Bone marrow (tissue), 2 donors: ENCODE data around the gene SBNO2.

Experiments
- DNase-seq, 2 donors: peaks; one replicate each; lab custom pipeline; 2025; lab: John Stamatoyannopoulos, UW

The SBNO2 gene

DNA sequence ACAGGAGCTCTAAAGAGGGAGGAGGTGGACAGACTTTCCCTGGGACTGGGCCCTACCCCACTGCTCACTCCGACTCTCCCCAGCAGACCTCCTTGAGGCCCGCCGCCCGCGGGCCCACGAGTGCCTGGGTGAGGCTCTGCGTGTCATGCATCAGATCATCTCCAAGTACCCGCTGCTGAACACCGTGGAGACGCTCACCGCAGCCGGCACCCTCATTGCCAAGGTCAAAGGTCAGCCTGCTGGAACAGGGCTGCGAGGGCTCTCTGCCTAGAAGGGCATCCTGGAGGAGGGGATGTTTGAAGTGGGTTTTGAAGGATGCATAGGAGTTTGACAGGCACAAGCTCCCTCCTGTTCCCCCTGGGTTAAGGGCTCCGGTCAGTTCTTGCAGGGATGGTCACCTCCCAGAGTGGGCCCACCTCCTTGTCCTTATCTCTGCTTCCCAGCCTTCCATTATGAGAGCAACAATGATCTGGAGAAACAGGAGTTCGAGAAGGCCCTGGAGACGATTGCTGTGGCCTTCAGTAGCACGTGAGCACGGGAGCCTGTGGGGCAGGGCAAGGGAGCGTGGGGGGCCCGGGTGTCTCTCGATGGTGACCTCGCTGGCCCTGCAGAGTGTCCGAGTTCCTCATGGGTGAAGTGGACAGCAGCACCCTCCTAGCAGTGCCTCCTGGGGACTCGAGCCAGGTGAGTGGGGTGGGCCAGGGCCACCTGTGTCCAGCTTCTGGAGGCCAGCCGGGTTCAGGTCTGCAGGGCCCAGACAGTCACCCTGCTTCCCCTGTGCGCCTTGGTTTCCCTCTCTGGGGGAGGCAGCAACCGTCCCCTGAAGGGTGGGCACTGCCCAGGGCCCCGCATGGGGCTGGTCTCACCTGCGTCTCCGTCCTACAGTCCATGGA, 100.8 kb downstream of the SBNO2 start:
- DNase-seq, result no peak

DNA sequence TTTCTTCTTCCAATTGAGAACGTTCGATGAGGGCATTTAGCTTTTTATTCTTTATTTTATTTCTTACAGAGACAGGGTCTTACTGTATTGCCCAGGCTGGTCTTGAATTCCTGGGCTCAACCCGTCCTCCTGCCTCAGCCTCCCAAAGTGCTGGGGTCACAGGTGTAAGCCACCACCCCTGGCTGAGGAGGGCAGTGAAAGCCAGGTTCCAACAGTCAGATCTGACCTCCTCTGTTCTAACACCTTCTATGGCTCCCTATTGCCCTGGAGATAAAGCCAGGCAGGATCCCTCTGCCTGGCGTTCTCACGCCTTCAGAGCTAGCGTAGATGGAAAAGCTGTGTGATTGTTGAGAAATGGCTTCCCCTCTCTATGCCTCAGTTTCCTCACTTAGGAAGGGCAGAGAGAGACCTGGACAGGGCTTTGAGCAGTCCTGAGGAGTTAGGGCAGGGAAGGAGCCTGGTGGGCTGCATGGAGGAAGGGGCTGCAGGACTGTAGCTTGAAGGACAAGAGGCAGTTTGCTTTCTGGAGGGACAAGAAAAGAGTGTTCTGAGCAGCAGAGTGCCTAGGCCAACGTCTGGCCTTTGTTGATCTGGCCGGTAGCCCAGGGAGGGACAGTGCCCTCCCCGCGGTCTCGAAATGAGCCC, 101.6 kb downstream of the SBNO2 start:
- no peak for DNase-seq

DNA sequence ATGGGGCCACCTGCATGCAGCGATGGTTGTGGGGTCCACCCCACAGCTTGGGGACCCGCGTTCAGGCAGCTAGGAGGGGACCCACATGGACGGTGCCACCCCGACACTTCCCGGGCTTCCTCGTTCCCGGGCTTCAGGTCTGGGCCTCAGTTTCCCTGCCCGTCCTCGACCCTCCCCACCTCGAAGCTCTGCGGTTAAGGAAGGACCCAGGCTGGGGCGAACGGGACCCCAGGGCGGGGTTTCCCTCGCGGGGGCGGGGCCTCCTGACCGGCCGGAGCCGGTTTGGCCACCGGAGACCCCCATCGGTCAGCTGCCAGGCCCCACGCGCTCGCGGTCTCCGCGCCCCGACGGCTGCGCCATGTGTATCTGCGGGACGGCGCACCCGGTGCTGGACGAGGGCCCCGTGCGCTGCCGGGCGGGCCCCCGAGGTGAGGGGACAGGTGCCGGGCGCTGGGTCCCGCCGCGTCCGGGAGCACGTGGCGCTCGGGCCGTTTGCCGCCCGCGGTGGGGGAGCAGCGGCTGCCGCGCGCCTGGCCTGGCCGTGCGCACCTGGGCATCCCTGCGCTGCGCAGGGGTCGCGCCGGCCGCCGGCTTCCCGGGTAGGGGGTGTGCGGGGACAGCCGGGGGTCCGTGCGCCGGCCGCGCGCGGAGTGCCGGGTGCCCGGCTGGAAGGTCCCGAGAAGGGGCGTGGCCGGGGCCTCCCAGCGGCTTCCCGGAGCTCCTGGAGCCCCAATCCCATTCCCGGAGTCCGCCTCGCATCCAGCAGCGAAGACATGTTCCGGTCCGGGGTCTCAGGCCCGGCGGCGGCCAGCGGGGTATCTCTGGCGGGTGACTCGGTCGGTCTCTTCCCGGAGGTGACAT, 102.9 kb downstream of the SBNO2 start:
- DNase-seq, result no peak

DNA sequence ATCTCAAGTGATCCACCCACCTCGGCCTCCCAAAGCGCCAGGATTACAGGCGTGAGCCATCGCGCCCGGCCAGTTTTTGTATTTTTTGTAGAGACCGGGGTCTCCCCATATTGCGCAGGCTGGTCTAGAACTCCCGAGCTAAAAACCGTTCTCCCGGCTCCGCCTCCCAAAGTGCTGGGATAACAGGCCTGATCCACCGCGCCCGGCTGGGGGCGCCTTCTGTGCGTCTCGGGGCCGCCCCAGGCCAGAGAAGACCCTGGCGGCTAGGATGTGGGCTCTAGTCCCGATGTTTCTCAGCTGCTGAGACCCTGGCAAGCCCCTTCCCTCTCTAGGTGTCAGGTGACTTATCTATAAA, 103.5 kb downstream of the SBNO2 start:
- DNase-seq, result no peak

DNA sequence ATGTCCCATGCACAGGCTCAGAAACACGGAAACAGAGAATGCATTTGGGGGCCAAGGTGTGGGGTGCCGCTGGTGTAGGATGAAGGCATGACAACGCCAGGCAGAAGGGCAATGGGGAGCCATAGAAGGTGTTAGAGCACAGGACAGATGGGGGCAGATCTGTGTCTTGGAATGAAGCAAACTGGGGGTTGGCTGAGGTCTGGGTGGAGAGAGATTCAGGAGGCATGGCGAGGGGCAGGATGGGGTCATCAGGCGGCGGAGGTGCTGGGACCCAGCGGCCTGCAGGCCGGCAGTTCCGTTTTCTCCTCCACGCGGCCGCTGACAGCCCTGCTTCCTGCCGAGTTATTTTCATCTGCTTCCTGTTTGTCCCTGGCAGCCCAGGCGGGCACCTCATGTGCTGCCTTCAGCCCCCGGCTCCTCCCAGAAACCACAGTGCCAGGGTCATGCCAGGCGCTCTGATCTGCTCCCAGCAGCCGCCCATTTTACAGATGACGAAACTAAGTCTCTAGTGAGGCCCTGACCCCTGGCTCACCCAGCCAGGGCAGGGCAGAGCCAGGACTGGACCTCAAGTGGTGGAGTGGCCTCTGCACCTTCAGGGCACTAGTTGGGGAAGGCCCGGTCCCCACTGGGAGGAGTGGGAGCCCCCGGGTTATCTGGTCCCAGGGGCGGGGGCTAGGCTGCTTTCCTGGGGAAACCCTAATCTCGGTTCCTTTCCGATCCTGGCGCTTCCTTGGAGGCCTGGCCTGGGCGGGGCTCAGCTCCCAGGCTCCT, 104.9 kb downstream of the SBNO2 start:
- DNase-seq, result peak; percentile 35 to 93

DNA sequence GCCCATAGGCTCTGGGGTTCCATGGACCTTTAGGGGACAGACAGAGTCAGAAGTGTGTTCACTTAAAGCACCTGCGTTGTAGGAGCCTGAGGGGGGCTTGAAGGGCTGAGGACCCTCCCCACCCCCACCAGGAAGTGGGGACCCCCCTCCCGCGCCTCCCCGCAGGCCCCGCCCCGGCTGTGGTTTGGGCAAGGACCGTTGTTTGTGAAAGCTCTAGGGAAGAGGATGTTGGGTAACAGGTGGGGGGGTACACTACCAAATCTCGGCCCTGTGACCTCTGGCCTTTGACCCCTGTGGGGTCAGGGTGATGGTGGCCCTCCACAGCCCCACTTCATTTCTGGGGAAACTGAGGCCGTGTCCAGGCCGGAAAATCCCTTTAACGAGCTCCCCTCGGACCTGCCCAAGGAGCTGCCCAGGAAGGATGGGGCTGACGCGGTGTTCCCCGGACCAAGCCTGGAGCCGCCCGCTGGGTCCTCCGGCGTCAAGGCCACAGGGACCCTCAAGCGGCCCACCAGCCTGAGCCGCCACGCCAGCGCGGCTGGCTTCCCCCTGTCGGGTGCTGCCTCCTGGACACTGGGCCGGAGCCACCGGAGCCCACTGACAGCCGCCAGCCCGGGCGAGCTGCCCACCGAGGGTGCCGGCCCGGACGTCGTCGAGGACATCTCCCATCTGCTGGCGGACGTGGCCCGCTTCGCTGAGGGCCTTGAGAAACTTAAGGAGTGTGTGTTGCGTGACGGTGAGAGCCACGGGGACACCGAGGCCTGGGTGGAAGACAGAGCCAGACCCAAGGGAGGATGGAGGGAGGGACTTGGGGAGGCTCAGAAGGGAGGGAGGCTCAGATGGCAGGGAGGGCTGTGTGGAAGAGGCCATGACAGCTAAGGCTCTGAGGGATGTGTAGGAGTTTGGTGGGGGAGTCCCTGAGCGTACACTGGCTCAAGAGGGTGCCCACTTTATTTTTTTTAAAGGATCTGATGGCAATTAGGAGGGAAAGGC, 105.8 kb downstream of the SBNO2 start:
- DNase-seq, result peak in 1 of 2 donors; percentile 52

DNA sequence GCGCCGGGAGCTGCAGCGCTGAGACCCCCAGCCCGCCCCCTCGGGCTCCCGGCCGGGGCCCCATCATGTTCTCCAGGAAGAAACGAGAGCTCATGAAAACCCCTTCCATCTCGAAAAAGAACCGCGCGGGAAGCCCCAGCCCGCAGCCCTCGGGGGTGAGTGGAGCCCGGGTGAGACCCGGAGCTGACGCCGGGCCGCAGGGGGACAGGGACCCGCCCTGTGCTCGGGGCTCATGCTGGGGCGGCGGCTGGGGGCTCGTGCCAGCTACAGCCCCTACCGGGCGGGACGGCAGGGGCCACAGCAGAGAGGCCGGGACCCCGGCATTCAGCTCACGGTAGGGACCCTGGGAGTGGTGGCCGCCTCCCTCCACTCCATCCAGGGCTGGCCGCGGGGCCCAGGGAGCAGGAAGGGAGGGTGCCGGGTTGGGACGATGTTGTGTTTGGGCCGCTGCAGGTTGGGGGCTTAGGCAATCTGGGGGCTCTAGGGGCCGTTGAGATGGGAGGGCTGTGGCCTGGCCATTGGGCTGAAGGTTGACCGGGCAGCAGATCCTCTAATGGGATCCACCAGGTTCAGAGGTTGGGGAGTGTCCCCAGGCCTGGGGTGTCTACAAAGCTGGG, 106.6 kb downstream of the SBNO2 start:
- peak; percentile 26 to 52 for DNase-seq

DNA sequence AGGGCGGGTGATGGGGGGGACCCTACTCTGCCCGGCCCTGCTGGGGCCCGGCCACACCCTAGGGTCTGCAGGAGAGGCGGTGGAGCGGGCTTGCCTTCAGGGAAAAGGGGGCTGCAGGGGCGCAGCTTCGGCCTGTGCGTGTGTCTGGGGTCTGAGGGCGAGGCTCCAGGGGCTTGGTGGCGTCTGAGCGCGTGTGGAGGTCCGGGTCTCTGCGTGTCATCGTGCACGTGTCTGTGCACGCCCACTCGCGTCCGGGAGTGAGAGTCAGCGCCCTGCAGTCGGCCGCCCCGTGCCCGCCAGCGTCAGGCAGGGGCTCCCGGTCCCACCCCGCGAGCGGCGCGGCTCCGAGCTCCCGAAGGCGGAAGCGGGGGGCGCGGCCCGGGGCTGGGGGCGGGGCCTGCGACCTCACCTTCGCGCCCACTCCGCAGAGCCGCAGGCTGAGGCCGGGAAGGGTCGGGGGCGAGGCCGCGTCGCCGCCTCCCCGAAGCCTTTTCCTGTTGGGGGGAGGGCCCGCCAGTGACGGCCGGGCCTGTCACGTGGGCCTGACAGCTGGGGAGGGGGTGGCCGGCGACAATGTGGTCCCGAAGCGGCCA, 107.2 kb downstream of the SBNO2 start, which contains the start of gene ARHGAP45:
Gene ARHGAP45 (plus strand): TSS at position 420 of the 593 bp plus-strand sequence. CDS start 239 bp downstream, outside the sequence.
- peak; percentile 6 to 38 for DNase-seq

DNA sequence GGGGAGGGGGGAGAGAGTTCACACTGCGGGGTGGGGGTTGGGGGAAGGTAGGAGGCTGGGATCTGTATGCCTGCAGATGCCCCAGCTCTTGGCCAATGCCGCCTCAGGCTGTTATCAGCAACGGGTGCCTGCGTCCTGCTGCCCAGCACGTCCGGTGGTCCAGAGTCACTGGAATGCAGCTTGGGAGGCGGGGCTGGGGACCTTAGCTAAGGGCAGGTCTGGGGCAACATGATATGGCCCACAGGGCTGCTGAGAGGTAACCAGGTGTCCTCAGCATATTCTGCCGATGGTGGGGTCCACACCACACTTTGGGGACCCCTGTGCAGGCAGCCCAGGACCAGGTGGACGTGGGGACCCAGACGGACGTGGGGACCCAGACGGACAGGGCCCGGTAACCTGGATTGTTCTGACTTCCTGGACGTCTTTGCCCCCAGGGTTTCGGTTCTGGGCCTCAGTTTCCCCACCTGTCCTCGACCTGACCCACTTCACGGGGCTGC, 107.8 kb downstream of the SBNO2 start:
- no peak for DNase-seq

DNA sequence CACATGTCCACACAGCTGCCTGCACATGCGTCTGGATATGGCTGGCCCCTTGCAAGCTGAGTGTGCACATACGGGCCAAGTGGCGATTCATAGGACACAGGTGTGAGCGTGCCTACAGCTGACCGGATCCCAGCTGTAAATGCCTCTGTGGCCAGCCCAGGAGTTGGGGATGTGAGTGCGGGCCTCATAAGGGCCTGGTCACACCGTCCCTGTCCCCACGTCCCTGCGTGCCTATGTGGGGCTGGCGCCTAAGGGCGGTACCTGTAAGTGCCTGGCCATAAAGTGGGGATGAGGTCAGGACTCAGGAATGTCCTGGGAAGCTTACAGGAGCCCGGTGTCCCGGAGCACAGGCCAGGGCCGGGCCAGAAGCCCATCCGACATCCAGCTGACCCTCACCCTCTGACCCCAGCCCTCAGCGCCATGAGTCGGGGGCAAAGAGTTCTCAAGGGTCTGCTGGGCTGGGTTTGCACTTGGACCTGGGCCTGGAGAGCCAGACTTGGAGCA, 108.4 kb downstream of the SBNO2 start:
- DNase-seq, result no peak

DNA sequence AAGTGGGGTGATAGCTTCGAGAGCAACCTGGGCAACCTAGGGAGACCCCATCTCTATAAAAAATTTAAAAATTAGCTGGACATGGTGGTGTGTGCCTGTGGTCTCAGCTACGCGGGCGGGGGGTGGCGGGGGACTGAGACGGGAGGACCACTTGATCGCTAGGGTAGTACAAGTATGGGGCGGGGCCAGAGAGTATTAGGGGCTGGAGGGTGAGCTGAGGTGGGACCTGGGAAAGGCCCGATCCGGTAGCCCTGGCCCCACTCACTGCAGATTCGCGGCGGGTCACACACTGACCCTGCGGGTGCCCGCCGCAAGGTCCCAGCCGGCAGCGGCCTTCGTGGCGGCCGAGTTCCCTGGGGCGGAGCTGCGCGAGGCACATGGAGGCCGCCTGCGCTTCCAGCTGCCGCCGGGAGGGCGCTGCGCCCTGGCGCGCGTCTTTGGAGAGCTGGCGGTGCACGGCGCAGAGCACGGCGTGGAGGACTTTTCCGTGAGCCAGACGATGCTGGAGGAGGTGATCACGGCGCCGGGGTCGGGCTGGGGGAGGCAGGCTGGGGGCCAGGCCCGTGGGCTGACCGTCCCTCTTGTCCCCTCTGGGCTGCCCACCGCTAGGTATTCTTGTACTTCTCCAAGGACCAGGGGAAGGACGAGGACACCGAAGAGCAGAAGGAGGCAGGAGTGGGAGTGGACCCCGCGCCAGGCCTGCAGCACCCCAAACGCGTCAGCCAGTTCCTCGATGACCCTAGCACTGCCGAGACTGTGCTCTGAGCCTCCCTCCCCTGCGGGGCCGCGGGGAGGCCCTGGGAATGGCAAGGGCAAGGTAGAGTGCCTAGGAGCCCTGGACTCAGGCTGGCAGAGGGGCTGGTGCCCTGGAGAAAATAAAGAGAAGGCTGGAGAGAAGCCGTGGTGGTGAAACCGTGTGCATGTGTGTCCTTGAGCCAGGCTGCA, 109.1 kb downstream of the SBNO2 start:
- peak in 1 of 2 donors; percentile 53 for DNase-seq

DNA sequence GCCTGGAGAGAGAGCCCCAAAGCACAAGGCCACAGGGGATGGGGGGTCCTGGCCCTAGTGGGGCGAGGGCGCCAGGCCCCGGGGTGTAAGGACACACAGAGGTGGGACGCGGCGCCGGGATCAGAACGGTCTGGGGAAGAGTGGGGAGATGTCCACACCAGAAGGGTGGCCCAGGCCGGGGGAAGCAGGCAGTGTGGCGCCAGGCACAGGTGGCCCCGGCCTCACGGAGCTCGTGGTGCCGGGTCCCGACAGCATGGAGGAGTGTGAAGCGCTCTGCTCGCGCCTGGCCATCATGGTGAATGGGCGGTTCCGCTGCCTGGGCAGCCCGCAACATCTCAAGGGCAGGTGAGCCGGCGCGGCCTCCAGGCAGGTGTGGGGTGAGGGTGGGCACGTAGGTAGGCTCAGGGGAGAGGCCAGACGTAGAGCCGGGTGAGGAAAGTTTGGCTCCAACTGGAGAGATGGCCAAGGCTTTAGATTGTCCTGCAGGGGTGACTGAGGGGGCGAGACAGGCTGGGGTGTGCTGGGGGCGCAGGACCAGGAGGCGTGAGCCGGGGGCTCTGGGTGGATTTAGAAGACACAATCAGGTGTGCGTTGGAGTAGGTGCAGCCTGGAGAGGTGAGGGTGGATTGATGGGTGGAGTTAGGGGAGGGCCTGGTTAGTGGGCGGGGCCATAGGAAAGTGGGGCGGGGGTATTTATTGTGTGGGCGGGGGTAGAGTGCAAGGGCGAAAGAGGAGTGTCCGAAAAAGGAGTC, 110.0 kb downstream of the SBNO2 start:
- no peak for DNase-seq

DNA sequence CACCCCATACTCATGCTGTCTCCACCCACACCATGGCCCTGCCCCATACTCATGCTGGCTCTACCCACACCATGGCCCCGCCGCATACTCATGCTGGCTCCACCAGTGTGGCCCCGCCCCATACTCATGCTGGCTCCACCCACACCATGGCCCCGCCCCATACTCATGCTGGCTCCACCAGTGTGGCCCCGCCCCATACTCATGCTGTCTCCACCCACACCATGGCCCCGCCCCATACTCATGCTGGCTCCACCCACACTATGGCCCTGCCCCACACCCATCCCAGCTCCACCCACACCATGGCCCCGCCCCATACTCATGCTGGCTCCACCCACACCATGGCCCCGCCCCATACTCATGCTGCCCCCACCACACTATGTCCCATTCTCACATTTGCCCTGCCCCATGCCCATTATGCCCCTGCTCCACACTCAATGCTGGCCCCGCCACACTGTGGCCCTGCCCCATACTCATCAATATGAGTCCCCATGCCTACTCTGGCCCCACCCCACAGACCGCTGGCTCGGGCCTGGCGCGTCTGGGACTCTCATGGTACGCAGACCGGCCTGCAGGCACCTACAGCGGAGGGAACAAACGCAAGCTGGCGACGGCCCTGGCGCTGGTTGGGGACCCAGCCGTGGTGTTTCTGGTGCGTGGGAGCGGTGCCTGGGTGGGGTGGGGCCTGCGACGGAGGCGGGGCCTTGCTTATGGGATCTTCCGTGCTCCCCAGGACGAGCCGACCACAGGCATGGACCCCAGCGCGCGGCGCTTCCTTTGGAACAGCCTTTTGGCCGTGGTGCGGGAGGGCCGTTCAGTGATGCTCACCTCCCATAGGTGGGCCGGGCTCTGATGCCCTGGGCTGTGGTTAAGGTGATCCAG, 110.8 kb downstream of the SBNO2 start:
- DNase-seq, result peak in 1 of 2 donors; percentile 13

DNA sequence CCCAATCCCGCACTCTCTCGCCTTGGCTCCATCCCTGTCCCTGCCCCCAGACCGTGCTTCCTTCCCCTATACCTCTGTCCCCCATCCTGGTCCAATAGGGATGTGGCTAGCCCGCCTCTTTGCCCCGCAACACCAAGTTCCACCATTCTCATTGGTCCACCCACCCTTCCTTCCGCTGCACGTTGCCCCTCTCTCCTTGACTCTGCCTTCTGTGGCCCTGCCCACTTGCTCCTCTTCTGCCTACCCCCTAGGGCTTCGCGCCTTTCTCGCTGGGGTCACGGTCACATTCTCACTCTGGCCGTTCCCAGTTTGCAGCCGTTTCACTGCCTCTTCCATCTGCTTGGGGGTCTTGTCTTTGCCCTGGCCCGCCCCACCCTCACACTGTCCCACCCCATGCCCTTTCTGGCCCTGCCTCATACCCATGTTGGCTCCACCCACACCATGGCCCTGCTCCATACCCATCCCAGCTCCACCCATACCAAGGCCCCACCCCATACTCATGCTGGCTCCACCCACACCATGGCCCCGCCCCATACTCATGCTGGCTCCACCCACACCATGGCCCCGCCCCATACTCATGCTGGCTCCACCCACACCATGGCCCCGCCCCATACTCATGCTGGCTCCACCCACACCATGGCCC, 111.6 kb downstream of the SBNO2 start:
- no peak for DNase-seq

DNA sequence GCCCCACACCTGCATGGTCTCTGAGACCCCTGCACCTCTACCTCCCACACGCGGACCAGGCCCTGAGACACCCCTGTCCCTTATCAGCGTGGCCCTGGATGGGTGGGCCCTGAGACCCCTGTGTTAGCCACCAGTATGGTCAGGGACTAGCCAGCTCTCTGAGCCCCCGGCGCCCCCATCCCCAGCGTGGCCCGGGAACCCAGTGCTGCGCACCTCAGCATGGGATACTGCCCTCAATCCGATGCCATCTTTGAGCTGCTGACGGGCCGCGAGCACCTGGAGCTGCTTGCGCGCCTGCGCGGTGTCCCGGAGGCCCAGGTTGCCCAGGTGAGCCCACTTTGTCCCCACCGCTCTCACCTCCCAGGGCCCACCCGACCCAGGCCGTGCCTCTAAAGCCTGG, 112.1 kb downstream of the SBNO2 start:
- no peak for DNase-seq

DNA sequence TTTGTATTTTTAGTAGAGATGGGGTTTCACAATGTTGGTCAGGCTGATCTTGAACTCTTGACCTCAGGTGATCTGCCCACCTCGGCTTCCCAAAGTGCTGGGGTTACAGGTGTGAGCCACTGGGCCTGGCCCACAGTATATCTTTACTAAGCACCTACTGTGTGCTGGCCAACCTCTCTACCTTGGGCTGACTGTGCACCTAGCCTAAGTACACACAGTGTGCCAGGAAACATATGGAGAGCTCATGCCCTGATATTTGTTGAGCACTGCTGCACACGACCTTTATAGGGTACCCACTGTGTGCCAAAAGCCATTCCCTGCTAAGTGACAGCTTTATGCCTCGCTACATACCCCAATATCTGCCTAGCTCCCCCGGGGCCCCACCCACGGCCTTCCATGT, 113.4 kb downstream of the SBNO2 start:
- DNase-seq, result no peak
